ENCODE data around the gene RASGRP4.
"Not testable (repeated sequence)": the region's sequence is repeated elsewhere in the genome, so short reads cannot be mapped to it uniquely, and the experiment has no call there.

Gene RASGRP4

GRCh38 chr19:38445362-38445761, 19.3 kb upstream of the RASGRP4 start:
- no peak for DNase-seq

GRCh38 chr19:38444026-38444425, 18.0 kb upstream of the RASGRP4 start:
- DNase-seq = no peak

GRCh38 chr19:38443458-38443999, 17.5 kb upstream of the RASGRP4 start:
- DNase-seq = no peak

DNA sequence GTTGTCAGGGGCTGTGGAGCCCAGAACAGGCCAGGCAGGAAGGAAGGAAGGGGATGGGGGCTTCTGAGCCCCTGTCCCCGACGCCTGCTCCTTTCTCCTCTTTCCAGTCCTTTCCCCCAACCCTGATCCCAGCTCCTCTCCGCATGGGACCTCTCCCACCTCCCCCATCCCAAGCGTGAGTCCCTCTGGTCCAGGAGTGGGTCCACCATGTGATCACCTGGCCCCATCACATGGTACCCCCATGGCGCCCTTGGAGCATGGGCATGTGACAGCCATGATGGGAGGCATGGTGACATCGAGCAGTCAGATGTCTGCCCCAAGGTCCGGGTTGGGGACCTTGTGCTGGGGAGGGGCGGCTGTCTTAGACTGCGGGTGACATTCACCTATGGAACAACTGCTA, 16.7 kb upstream of the RASGRP4 start:
- DNase-seq = no peak

GRCh38 chr19:38441657-38442348, 15.8 kb upstream of the RASGRP4 start:
- DNase-seq = no peak

DNA sequence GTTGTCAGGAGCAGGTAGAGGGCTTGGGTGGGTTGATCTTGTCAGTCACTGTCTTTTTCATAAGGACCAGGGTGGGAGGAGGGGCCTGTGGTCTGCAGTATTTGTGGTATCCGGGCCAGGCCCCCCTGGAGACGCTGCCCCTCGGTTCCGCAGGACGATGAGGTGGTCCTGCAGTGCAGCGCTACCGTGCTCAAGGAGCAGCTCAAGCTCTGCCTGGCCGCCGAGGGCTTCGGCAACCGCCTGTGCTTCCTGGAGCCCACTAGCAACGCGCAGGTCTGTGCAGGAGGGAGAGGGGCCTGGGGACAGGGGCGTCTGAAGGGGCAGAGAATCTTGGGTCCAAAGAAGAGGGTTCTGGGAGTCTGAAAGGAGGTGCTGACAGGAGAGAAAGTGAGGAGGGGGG, 14.6 kb upstream of the RASGRP4 start:
- no peak for DNase-seq

DNA sequence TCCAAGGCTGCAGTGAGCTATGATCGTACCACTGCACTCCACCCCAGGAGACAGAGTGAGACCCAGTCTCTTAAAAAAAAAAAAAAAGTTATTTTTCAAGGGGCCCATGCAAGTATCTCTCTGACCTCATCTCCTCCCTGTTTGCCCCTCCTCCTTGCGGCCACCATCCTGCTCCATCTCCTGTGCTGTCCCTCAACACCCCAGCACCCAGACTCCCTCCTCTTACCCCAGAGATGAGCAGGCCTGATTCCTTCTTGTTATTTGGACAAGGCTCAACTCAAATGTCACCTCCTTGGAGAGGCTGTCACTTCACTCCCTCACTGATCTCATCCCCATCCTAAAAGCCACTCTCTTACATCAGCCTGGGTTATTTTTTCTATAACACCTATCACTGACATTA, 11.9 kb upstream of the RASGRP4 start:
- DNase-seq = no peak

DNA sequence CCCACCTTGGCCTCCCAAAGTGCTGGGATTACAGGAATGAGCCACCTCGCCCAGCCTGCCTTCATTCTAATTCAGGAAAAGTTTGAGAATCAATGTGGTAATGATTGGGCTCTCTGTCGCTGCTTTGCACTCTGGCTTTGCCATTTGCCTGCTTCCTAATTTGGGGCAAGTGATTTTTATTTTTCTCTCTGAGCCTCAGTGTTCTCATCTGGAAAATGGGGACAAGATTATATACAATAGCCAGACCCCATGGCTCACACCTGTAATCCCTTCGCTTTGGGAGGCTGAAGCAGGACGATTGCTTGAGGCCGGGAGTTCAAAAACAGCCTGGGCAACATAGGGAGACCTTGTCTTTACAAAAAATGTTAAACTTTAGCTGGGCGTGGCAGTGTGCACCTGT, 11.3 kb upstream of the RASGRP4 start:
- DNase-seq = no peak

GRCh38 chr19:38434549-38435051, 8.6 kb upstream of the RASGRP4 start:
- no peak for DNase-seq

DNA sequence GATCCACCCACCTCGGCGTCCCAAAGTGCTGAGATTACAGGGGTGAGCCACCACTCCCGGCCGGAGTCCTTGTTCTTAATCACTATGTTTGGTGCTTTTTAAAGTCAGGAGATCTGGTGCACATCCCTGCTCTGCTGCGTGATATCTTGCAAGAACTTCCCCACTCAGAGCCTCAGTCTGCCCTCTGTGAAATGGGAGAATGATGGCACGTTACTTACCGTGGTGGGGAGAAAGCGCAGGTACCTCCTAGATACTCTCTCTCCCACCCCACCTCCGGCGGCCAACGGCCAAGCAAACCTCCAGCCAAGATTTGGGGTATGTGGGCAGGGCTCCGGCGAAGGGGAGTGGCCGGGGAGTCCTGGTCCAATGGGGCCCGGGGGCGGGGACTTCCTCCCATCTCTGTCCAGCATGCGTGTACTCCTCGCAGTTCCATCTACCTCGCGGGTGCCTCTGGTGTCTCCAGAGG, 7.3 kb upstream of the RASGRP4 start, which contains the start of gene RYR1:
Gene RYR1 (plus strand): TSS at position 424 of the 466 bp plus-strand sequence. CDS start 139 bp downstream, outside the sequence.
- DNase-seq = no peak

- no peak for DNase-seq
Measured at GRCh38 chr19:38430931-38431330, 4.9 kb upstream of the RASGRP4 start.

- DNase-seq = no peak
Measured at GRCh38 chr19:38429811-38430156, 3.8 kb upstream of the RASGRP4 start.

DNA sequence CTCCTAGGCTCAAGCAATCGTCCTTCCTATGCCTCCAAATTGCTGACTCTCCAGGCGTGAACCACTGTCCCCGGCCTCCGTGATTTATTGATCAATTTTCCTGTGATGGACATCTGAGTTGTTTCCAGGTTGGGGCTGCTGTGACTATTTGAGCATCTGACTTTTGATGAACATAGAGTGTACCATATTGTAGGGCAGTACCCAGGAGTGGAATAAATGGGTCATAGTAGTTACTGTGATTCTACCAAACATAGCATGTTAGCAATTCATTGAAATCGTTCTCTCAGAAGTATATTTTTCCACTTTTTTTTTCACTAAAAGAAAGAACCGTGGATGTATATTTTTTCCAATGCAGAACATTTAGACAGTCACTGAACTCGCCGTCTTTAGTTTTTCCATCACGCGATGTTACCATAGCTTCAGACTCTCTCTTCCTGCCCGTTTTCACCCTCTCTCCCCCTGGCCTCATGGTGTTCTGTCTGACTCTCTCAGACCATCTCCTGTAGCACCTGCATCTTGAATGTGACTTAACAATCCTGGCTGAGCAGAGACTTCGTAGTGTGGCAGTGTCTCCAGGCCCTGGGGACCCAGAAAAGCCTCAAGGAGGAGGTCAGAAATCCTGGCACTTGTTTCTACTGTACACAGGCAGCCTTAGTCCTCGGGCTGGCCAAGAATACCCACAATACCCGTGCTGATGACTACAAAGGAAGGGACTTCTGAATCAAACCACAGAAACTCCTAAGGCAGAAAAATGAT, 3.2 kb upstream of the RASGRP4 start:
- DNase-seq = no peak

DNA sequence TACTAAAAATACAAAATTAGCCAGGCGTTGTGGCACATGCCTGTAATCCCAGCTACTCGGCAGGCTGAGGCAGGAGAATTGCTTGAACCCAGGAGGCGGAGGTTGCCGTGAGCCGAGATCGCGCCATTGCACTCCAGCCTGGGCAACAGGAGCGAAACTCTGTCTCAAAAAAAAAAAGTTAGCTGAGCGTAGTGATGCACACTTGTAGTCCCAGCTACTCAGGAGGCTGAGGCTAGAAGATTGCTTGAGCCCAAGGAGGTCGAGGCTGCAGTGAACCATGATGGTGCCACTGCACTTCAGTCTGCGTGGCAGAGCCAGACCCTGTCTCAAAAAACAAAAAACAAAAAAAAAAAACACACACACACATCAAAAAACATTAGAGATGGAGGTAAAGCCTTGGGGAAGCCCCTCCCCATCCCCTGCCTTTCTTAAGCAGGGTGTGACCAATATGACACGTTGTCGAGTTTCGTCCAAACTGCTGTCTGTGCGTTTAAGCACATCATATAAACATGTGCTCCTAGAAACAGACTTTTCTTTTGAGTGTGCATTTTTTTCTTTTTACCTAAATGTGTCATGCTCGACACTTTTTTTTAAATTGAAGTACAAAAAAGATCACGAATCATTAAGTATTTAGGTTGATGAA, 1.1 kb upstream of the RASGRP4 start:
- DNase-seq = not testable (repeated sequence)

DNA sequence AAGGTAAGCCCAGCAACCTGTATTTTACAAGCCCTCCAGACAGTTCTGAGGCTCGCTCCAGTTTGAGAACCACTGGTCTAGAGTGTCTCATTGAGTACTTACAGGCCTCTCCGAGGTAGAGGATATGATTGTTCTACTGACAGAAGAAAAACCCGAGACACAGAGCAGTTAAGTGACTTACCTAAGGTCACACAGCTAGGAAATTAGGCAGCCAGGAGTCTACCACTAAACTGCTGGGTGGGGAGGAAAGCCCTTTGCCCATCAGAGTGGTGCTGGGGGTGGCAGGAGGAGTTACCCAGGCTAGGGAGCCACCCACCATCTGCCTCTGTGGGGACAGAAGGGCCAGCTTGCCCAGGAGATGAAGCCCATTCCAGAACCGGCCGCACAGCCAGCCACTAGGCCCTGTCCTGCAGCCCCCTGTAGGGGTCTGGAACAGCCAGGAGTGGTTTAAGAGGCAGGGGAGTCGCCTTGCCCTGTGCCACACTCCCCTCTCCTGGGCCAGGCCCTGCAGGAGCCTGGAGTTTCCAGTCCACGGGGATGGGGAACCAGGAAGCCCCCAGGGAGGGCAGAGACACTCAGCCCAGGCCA, 703 bp downstream of the RASGRP4 start:
- no peak for DNase-seq

- DNase-seq = no peak
Measured at GRCh38 chr19:38424272-38424671, 1.7 kb downstream of the RASGRP4 start.

- DNase-seq = no peak
Measured at GRCh38 chr19:38422438-38422837, 3.6 kb downstream of the RASGRP4 start.

- no peak for DNase-seq
Measured at GRCh38 chr19:38421856-38422255, 4.2 kb downstream of the RASGRP4 start.

DNA sequence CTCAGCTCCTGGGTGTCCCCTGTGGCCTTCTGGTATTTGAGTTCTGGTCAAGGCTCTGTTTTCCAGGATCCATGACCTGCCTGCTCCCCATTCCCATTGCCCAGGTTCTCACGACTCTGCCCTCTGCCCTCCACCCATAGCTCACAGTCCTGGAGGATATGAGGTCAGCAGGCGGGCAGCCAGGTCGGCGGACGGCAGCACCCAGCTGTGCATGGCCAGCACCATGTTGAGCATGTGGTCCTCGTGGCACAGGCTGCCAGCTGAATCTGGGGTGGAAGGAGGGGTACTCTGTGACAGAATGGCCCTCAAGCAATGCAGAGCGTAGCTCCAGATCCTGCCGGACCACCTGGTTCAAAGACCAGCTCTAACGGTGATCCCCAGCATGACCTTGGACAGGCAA, 5.1 kb downstream of the RASGRP4 start:
- DNase-seq = no peak

DNA sequence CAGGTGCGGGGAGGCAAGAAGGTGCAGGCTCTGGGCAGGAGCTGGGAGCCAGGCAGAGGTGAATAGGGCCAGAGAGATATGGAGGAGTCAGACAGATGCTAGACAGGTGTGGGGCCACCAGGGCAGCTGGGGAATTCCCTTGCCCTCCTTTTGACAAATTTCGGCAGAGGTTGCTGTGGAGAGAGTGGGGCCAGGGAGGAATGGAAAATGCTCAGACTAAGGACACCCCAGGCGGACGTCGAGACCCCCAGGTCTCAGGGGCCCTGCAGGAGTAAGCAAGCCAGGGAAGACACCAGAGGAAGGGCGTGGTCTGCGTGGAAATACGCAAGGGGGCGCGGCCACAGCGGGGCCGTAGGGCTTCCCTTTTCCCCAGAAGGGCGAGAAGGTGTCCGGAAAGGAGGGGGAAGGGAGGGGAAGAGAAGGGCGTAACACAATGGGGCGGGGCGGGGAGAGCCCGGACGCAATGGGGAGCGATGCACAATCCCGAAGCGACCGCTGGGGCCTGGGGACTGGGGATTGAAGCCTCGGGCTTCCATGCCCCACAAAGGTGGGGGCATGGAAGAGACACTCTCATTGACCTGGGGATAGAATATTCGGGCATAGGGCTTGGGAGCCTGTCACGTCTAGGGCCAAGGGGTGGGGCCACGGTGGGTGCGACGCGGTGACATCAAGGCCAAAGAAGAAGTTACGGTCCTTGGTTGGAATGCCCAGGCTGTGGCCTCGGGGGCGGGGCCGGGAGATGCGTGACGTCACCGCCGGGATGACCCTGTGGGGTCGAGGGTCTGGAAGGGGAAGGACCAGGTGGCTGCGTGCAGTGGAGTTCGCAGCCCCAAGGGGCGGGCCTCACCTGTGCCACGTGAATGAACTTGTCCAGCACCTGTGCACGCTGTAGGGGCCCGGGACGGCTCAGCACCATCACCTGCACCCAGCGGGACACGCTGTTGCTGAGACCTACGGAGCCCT, 8.2 kb downstream of the RASGRP4 start:
- DNase-seq = no peak

DNA sequence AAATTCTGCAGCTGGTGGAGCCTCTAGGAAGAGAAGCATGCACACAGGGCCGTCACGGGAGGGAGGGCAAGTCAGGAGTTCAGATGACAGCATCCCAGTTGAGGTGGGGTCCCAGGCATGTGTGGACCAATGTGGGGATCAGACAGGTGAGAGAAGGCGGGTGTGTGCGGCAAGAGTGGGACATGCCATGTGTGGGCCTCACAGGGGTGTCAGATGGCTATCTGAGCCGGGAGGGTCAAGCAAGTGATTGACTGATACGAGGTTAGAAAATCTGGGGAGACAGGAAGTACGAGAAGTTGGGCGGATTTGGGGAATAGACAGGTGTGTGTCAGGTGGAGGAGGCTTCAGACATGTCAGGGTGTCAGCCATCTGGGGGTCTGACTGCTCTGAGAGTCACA, 8.9 kb downstream of the RASGRP4 start:
- no peak for DNase-seq

GRCh38 chr19:38413416-38413815, 12.6 kb downstream of the RASGRP4 start:
- DNase-seq = no peak
